H1 (cell line): ENCODE data around the gene TAOK1. TPM values are rescaled to one million over a fixed set of nuclear protein-coding genes. Genes with fewer than 3 reads are reported as not detected.

Experiments
- CTCF ChIA-PET: fragments of 300-600 bp; sonication (Branson Sonifier 250); formaldehyde crosslinking; loops from one replicate; lab custom pipeline; 2021; ENCODE audit not compliant: partially characterized antibody; lab: Charles Lee
- POLR2A ChIA-PET: fragments of 300-600 bp; sonication (Branson Sonifier 250); formaldehyde crosslinking; loops from one replicate; lab custom pipeline; 2021; ENCODE audit warnings: inconsistent platforms; ENCODE audit not compliant: partially characterized antibody; lab: Charles Lee
- DNase-seq, 2 experiments: peaks; one replicate each; pipeline versions ENCODE4 v3.0.0 to v3.0.0-alpha.2; 2010 to 2022; ENCODE audit warnings: low spot score in 2 of 2, low read depth in 1 of 2, mixed read lengths in 1 of 2
- FAIRE-seq: peaks from 2 replicates; lab custom pipeline; 2011; peaks lifted over from hg19 to GRCh38; lab: Jason Lieb, UNC
- H2AFZ ChIP-seq: 2 replicates; pipeline ENCODE4 v1.8.1; 2012; ENCODE audit warnings: low read length, inconsistent platforms
- H2AK5ac ChIP-seq: 2 replicates; pipeline ENCODE4 v1.6.1; 2013; ENCODE audit warnings: low read depth, low read length
- H2BK120ac ChIP-seq: replicated peaks from 2 replicates; pipeline ENCODE3; 2013; ENCODE audit warnings: low read depth, low read length, inconsistent platforms
- H2BK12ac ChIP-seq: 2 replicates; pipeline ENCODE4 v1.6.1; 2013; ENCODE audit warnings: low read depth, low read length
- H2BK15ac ChIP-seq: 2 replicates; pipeline ENCODE4 v1.6.1; 2013; ENCODE audit warnings: low read length
- H2BK20ac ChIP-seq: 2 replicates; pipeline ENCODE4 v1.6.1; 2013; ENCODE audit warnings: low read length
- H2BK5ac ChIP-seq: 2 replicates; pipeline ENCODE4 v1.6.1; 2013; ENCODE audit warnings: low read depth, low read length
- H3K14ac ChIP-seq: 2 replicates; pipeline ENCODE4 v1.6.1; 2013; ENCODE audit warnings: inconsistent platforms; ENCODE audit not compliant: insufficient read length
- H3K18ac ChIP-seq: 2 replicates; pipeline ENCODE4 v1.6.1; 2013; ENCODE audit warnings: low read length; ENCODE audit errors: extremely low read depth
- H3K23ac ChIP-seq: 2 replicates; pipeline ENCODE4 v1.6.1; 2013; ENCODE audit warnings: inconsistent platforms; ENCODE audit not compliant: insufficient read length
- H3K23me2 ChIP-seq: 2 replicates; pipeline ENCODE4 v1.6.1; 2013; ENCODE audit warnings: low read depth, low read length
- H3K27ac ChIP-seq: 2 replicates; pipeline ENCODE4 v1.6.1; 2011; ENCODE audit warnings: low read depth, low read length, inconsistent platforms
- H3K27me3 ChIP-seq, 4 experiments: replicated peaks in 1 of 4; 1 replicate in 1 of 4; 2 replicates in 3 of 4; pipeline versions ENCODE4 v1.6.1 to v1.8.1; 2011 to 2013; ENCODE audit warnings: low read length in 3 of 4, mild to moderate bottlenecking in 3 of 4, inconsistent platforms in 2 of 4, mixed read lengths in 2 of 4, moderate library complexity in 1 of 4; ENCODE audit not compliant: control insufficient read depth in 3 of 4, insufficient read depth in 3 of 4; ENCODE audit errors: extremely low read depth in 1 of 4
- H3K36me3 ChIP-seq, 4 experiments: 2 replicates each; pipeline versions ENCODE4 v1.6.1 to v1.8.1; 2011 to 2013; ENCODE audit warnings: mild to moderate bottlenecking in 4 of 4, low read length in 3 of 4, moderate library complexity in 2 of 4, control low read depth in 1 of 4, inconsistent platforms in 1 of 4; ENCODE audit not compliant: insufficient read depth in 4 of 4, control insufficient read depth in 2 of 4
- H3K4ac ChIP-seq: replicated peaks from 2 replicates; pipeline ENCODE3; 2013; ENCODE audit warnings: low read length, low read depth, mixed read lengths, inconsistent platforms; ENCODE audit not compliant: insufficient read length
- H3K4me1 ChIP-seq, 4 experiments: replicated peaks in 1 of 4; 1 replicate in 1 of 4; 2 replicates in 3 of 4; pipeline versions ENCODE4 v1.6.1 to v1.8.1; 2011 to 2013; ENCODE audit warnings: low read length in 3 of 4, inconsistent platforms in 2 of 4, mixed read lengths in 1 of 4; ENCODE audit not compliant: insufficient read depth in 4 of 4, control insufficient read depth in 3 of 4
- H3K4me2 ChIP-seq, 2 experiments: 2 replicates each; pipeline versions ENCODE4 v1.6.1 to v1.8.1; 2011 to 2013; ENCODE audit warnings: low read depth in 2 of 2, low read length in 2 of 2, control low read depth in 1 of 2, inconsistent platforms in 1 of 2, mild to moderate bottlenecking in 1 of 2; ENCODE audit not compliant: insufficient read depth in 1 of 2
- H3K4me3 ChIP-seq, 4 experiments: fragments of 200-600, 300-600 bp in 1 of 4; sonication (generic), shearing (Covaris generic), sonication (Bioruptor Twin) in 1 of 4; 2 replicates each; pipeline versions ENCODE4 v1.5.1 to v1.8.1; 2011 to 2016; ENCODE audit warnings: low read length in 4 of 4, low read depth in 3 of 4, control low read depth in 2 of 4, inconsistent platforms in 2 of 4, mild to moderate bottlenecking in 2 of 4, mixed read lengths in 1 of 4, moderate library complexity in 1 of 4; ENCODE audit not compliant: insufficient read depth in 2 of 4; ENCODE audit errors: extremely low read depth in 1 of 4
- H3K56ac ChIP-seq: replicated peaks from 2 replicates; pipeline ENCODE3; 2013; ENCODE audit warnings: low read depth, mild to moderate bottlenecking, mixed read lengths, low read length, inconsistent platforms; ENCODE audit not compliant: insufficient read length
- H3K79me1 ChIP-seq: 2 replicates; pipeline ENCODE4 v1.6.1; 2013; ENCODE audit warnings: low read depth, low read length, control low read depth
- H3K79me2 ChIP-seq, 2 experiments: 2 replicates each; pipeline versions ENCODE4 v1.6.1 to v1.8.1; 2012 to 2013; ENCODE audit warnings: low read length in 2 of 2, mild to moderate bottlenecking in 2 of 2, inconsistent platforms in 1 of 2; ENCODE audit not compliant: insufficient read depth in 2 of 2, control insufficient read depth in 1 of 2
- H3K9ac ChIP-seq, 4 experiments: replicated peaks in 1 of 4; 1 replicate in 1 of 4; 2 replicates in 3 of 4; pipeline versions ENCODE4 v1.6.1 to v1.8.1; 2011 to 2013; ENCODE audit warnings: low read depth in 3 of 4, low read length in 3 of 4, control low read depth in 2 of 4, mild to moderate bottlenecking in 2 of 4, moderate library complexity in 2 of 4, inconsistent platforms in 1 of 4; ENCODE audit errors: extremely low read depth in 1 of 4
- H3K9me3 ChIP-seq, 2 experiments: 2 replicates each; pipeline versions ENCODE4 v1.6.1 to v1.8.1; 2012 to 2013; ENCODE audit warnings: mild to moderate bottlenecking in 2 of 2, moderate library complexity in 2 of 2, control low read depth in 1 of 2, inconsistent platforms in 1 of 2, low read depth in 1 of 2, low read length in 1 of 2, mixed read lengths in 1 of 2; ENCODE audit not compliant: insufficient read depth in 2 of 2
- H4K20me1 ChIP-seq, 2 experiments: replicated peaks in 1 of 2; 2 replicates each; pipeline versions ENCODE3 to v1.8.1; 2011 to 2013; ENCODE audit warnings: inconsistent platforms in 2 of 2, low read length in 2 of 2, mild to moderate bottlenecking in 1 of 2; ENCODE audit not compliant: insufficient read depth in 2 of 2, control insufficient read depth in 1 of 2
- H4K5ac ChIP-seq: 2 replicates; pipeline ENCODE4 v1.6.1; 2013; ENCODE audit warnings: low read length, low read depth, mixed read lengths, inconsistent platforms; ENCODE audit not compliant: insufficient read length
- H4K8ac ChIP-seq: 2 replicates; pipeline ENCODE4 v1.8.0; 2013; ENCODE audit warnings: mild to moderate bottlenecking, moderate library complexity, low read length, inconsistent platforms; ENCODE audit not compliant: insufficient read depth; ENCODE audit errors: extremely low read depth
- H4K91ac ChIP-seq: replicated peaks from 2 replicates; pipeline ENCODE3; 2013; ENCODE audit warnings: low read length, mixed read lengths, inconsistent platforms; ENCODE audit not compliant: insufficient read length
- ATF3 ChIP-seq: IDR thresholded peaks from 2 replicates; pipeline ENCODE4 v1.6.1; 2011; ENCODE audit warnings: low read depth, mild to moderate bottlenecking, low read length; ENCODE audit not compliant: insufficient read depth
- HDAC6 ChIP-seq: IDR thresholded peaks from one replicate; pipeline ENCODE4 v1.7.1; 2012; ENCODE audit warnings: low read depth, mild to moderate bottlenecking, inconsistent platforms, low read length, moderate library complexity
- KDM5A ChIP-seq: fragments of 200-600 bp; IDR thresholded peaks from 2 replicates; pipeline ENCODE4 v1.7.1; 2012; ENCODE audit warnings: mild to moderate bottlenecking, low read length, inconsistent platforms, mixed read lengths
- NRF1 ChIP-seq: IDR thresholded peaks from 2 replicates; pipeline ENCODE4 v1.6.1; 2011; ENCODE audit warnings: mild to moderate bottlenecking, low read depth, low read length, improper control_type of control experiment
- POU5F1 ChIP-seq: IDR thresholded peaks from 2 replicates; pipeline ENCODE4 v1.6.1; 2011; ENCODE audit warnings: low read depth, mild to moderate bottlenecking, low read length, moderate library complexity
- RAD21 ChIP-seq, 2 experiments: IDR thresholded peaks in 1 of 2; conservative IDR thresholded peaks in 1 of 2; 2 replicates each; pipeline ENCODE4 v1.6.1; 2011; ENCODE audit warnings: low read depth in 2 of 2, low read length in 2 of 2, improper control_type of control experiment in 1 of 2, inconsistent platforms in 1 of 2, mild to moderate bottlenecking in 1 of 2, moderate library complexity in 1 of 2
- SRF ChIP-seq: IDR thresholded peaks from 2 replicates; pipeline ENCODE4 v1.6.1; 2011; ENCODE audit warnings: mild to moderate bottlenecking, low read depth, low read length, moderate library complexity
- YY1 ChIP-seq: IDR thresholded peaks from 2 replicates; pipeline ENCODE4 v1.6.1; 2011; ENCODE audit warnings: low read depth, mild to moderate bottlenecking, low read length
- WGBS, 2 experiments: shearing (Covaris generic) in 1 of 2; methylation state at CpG; one replicate each; pipeline versions ENCODE4 v1.1.6 to v1.1.7; 2013 to 2015; ENCODE audit warnings: low lambda C conversion rate in 2 of 2, mixed read lengths in 2 of 2, inconsistent platforms in 1 of 2, low coverage in 1 of 2, missing lambda C conversion rate in 1 of 2; ENCODE audit not compliant: insufficient replicate concordance in 2 of 2, insufficient coverage in 1 of 2, insufficient read length in 1 of 2; ENCODE audit errors: extremely low coverage in 1 of 2, missing lambda C conversion rate in 1 of 2; 5-methylcytosine and 5-hydroxymethylcytosine counted together
- polyA plus RNA-seq, 7 experiments: library from polyadenylated mRNA; depleted of rRNA in 3 of 7; stranded (reverse) in 5 of 7; unstranded in 2 of 7; fragments of >200 nt in 5 of 7; fragments of 200-250 nt in 2 of 7; gene quantifications; 1 replicate in 5 of 7; 2 replicates in 1 of 7; 4 replicates in 1 of 7; pipeline versions ENCODE4 v1.2.1 to v1.2.3, GENCODE V29; 2011 to 2013; ENCODE audit warnings: missing spikeins in 2 of 7, mixed read lengths in 2 of 7
- total RNA-seq: library from RNA; stranded (reverse); fragmentation: NEBNext Ultra II Directional; extraction: Animal tissue kit (Norgen Biotek cat#: 25700); gene quantifications from 2 replicates; pipeline ENCODE4 v1.2.1, GENCODE V29; 2021
- TF ChIP-seq, protein P1 (sequence below), 3 experiments: IDR thresholded peaks; 1 replicate in 2 of 3; 2 replicates in 1 of 3; pipeline versions ENCODE4 v1.5.1 to v1.6.1; 2011; ENCODE audit warnings: low read length in 3 of 3, mild to moderate bottlenecking in 3 of 3, inconsistent platforms in 2 of 3, low read depth in 1 of 3, moderate library complexity in 1 of 3; ENCODE audit not compliant: insufficient read depth in 1 of 3; ENCODE audit errors: control extremely low read depth in 1 of 3

Gene TAOK1
- total and polyA plus RNA-seq, 2 of the 8 experiments (the other 6 are each of a cell fraction or from before 2014, with no cell fraction given): 12.2 to 90.6 TPM

- H3K4me1 ChIP-seq: peaks cover 0 to 3% (median 2%) of the 10 kb centered on the region in 4 experiments; a peak in 4 of 7 replicates
- H3K27me3 ChIP-seq: no peaks in the 10 kb centered on the region
- no peak overlapping the region for H4K5ac ChIP-seq
- no peak overlapping the region for H3K4me3 ChIP-seq
- DNase-seq (no peak), FAIRE-seq (no peak)
- H2BK15ac ChIP-seq: no peak overlapping the region
- POLR2A ChIA-PET: interaction anchor here (0.5 to 1.3 kb wide), 3 partner anchors 10 to 250 kb away, joined by 3 to 5 read pairs (median 4); no protein-coding TSS in a partner anchor
- no peak overlapping the region for H4K8ac ChIP-seq
- H3K4me2 ChIP-seq: no peak overlapping the region
- no peak overlapping the region for H3K4ac ChIP-seq
- no peak overlapping the region for H3K14ac ChIP-seq
- H3K9me3 ChIP-seq: no peaks in the 10 kb centered on the region
- H4K91ac ChIP-seq: no peak overlapping the region
- CTCF ChIA-PET: interaction anchor here (0.8 to 1.0 kb wide), 2 partner anchors 17 to 58 kb away, joined by 3 to 5 read pairs; no protein-coding TSS in a partner anchor
- no peak overlapping the region for H3K18ac ChIP-seq
- no peaks in the 10 kb centered on the region for H3K36me3 ChIP-seq
- H2BK120ac ChIP-seq: no peak overlapping the region
- no peak overlapping the region for H2AK5ac ChIP-seq
- no peak overlapping the region for H2BK20ac ChIP-seq
- H3K23me2 ChIP-seq: no peaks in the 10 kb centered on the region
- H2AFZ ChIP-seq: no peak overlapping the region
- no peak overlapping the region for H3K56ac ChIP-seq
- H2BK12ac ChIP-seq: no peak overlapping the region
- no peaks in the 10 kb centered on the region for H4K20me1 ChIP-seq
- H2BK5ac ChIP-seq: no peak overlapping the region
- no peak overlapping the region for H3K23ac ChIP-seq
- no peak overlapping the region for H3K9ac ChIP-seq
- no peaks in the 10 kb centered on the region for H3K79me2 ChIP-seq
- no peak overlapping the region for H3K27ac ChIP-seq
- WGBS, 2 experiments: 92% methylated on average over 4 of the region's 4 CpGs; no CpG with 5 or more reads in 1 of the 2 experiments
- no peaks in the 10 kb centered on the region for H3K79me1 ChIP-seq
- TF ChIP-seq POU5F1 (no peak), NRF1 (no peak), ATF3 (no peak), KDM5A (no peak), YY1 (no peak), RAD21 (IDR thresholded peaks at IDR 0.05 in 1 of 2, conservative IDR thresholded peaks at IDR 0.05 in 1 of 2; ENCODE audit: low read depth in 2 of 2, low read length in 2 of 2) (no peak), HDAC6 (no peak), SRF (no peak)
- TF ChIP-seq, protein P1, sequence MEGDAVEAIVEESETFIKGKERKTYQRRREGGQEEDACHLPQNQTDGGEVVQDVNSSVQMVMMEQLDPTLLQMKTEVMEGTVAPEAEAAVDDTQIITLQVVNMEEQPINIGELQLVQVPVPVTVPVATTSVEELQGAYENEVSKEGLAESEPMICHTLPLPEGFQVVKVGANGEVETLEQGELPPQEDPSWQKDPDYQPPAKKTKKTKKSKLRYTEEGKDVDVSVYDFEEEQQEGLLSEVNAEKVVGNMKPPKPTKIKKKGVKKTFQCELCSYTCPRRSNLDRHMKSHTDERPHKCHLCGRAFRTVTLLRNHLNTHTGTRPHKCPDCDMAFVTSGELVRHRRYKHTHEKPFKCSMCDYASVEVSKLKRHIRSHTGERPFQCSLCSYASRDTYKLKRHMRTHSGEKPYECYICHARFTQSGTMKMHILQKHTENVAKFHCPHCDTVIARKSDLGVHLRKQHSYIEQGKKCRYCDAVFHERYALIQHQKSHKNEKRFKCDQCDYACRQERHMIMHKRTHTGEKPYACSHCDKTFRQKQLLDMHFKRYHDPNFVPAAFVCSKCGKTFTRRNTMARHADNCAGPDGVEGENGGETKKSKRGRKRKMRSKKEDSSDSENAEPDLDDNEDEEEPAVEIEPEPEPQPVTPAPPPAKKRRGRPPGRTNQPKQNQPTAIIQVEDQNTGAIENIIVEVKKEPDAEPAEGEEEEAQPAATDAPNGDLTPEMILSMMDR (IDR thresholded peaks at IDR 0.05; ENCODE audit: control extremely low read depth in 1 of 3, insufficient read depth in 1 of 3, low read depth in 1 of 3, low read length in 3 of 3): no peak
Measured at GRCh38 chr17:29364691-29365090, 25.5 kb upstream of the TAOK1 start.
